K562 (cell line): ENCODE measurements around the gene TMEM243. TPM values are rescaled to one million over a fixed set of nuclear protein-coding genes. Genes with fewer than 3 reads are reported as not detected.
A peak's percentile ranks its signal among the peaks of the same experiment; 100 is the strongest.

Experiments used
- CHD4 ChIP-seq: fragments of 200-600 bp; sonication (generic); IDR thresholded peaks from 3 replicates; pipeline ENCODE4 v1.6.1; 2012; ENCODE audit warnings: low read depth, mild to moderate bottlenecking, mixed read lengths, low read length, inconsistent platforms; ENCODE audit not compliant: insufficient read depth, insufficient replicate concordance, poor library complexity, severe bottlenecking
- CTCF ChIP-seq, 3 experiments: IDR thresholded peaks in 2 of 3; conservative IDR thresholded peaks in 1 of 3; 2 replicates each; pipeline ENCODE4 v1.5.1; 2011 to 2012; ENCODE audit warnings: low read length in 3 of 3, mild to moderate bottlenecking in 3 of 3, control low read depth in 2 of 3, improper control_type of control experiment in 1 of 3, inconsistent platforms in 1 of 3, low read depth in 1 of 3, mixed read lengths in 1 of 3, moderate library complexity in 1 of 3; ENCODE audit not compliant: insufficient read depth in 2 of 3
- DDX20 ChIP-seq: fragments of 450-650 bp; IDR thresholded peaks from 2 replicates; pipeline ENCODE4 v1.6.1; 2016; ENCODE audit warnings: missing genetic modification characterization, low read depth, mild to moderate bottlenecking, missing compliant biosample characterization, moderate library complexity
- EP400 ChIP-seq: fragments of 450-650 bp; IDR thresholded peaks from 2 replicates; pipeline ENCODE4 v1.6.1; 2017; ENCODE audit warnings: antibody characterized with exemption, mild to moderate bottlenecking, moderate library complexity
- FOXK2 ChIP-seq, 2 experiments: fragments of 450-650 bp; IDR thresholded peaks in 1 of 2; conservative IDR thresholded peaks in 1 of 2; 2 replicates each; pipeline ENCODE4 v1.6.1; 2016; ENCODE audit warnings: low read depth in 2 of 2, mild to moderate bottlenecking in 1 of 2
- FOXM1 ChIP-seq, 2 experiments: fragments of 450-650 bp in 1 of 2; sonication (generic) in 1 of 2; formaldehyde crosslinking in 1 of 2; IDR thresholded peaks; 2 replicates each; pipeline versions ENCODE4 v1.6.1 to v1.9.0; 2017 to 2022; ENCODE audit warnings: low read depth in 2 of 2, mild to moderate bottlenecking in 2 of 2, missing genetic modification reagents in 1 of 2, moderate library complexity in 1 of 2
- GATAD2B ChIP-seq: fragments of 450-650 bp; IDR thresholded peaks from 2 replicates; pipeline ENCODE4 v1.6.1; 2017; ENCODE audit warnings: mild to moderate bottlenecking, borderline replicate concordance
- IRF9 ChIP-seq: fragments of 450-650 bp; IDR thresholded peaks from 2 replicates; pipeline ENCODE4 v1.6.1; 2016; ENCODE audit warnings: missing biosample characterization, missing genetic modification characterization
- NELFE ChIP-seq: IDR thresholded peaks from 2 replicates; pipeline ENCODE4 v1.6.1; 2011; ENCODE audit warnings: mild to moderate bottlenecking; ENCODE audit not compliant: insufficient read depth, insufficient read length
- NR2C2 ChIP-seq, 2 experiments: fragments of 200-800 bp in 1 of 2; sonication (Bioruptor generic) in 1 of 2; sonication (generic) in 1 of 2; formaldehyde crosslinking in 1 of 2; IDR thresholded peaks; 2 replicates each; pipeline versions ENCODE4 v1.6.1 to v1.8.0; 2016 to 2022; ENCODE audit warnings: mild to moderate bottlenecking in 1 of 2, missing compliant biosample characterization in 1 of 2, missing genetic modification characterization in 1 of 2, missing genetic modification reagents in 1 of 2
- OTX1 ChIP-seq: fragments of 450-650 bp; formaldehyde crosslinking; IDR thresholded peaks from 2 replicates; pipeline ENCODE4 v1.4.0; 2022; ENCODE audit warnings: mild to moderate bottlenecking
- PKNOX1 ChIP-seq: fragments of 450-650 bp; IDR thresholded peaks from 2 replicates; pipeline ENCODE4 v1.6.1; 2016
- POLR2G ChIP-seq: fragments of 200-400 bp; formaldehyde crosslinking; IDR thresholded peaks from 2 replicates; pipeline ENCODE4 v1.6.1; 2017; ENCODE audit warnings: low read depth, mild to moderate bottlenecking, antibody characterized with exemption, low read length, moderate library complexity
- RBM15 ChIP-seq: fragments of 200-400 bp; formaldehyde crosslinking; IDR thresholded peaks from 2 replicates; pipeline ENCODE4 v1.6.1; 2018; ENCODE audit warnings: mild to moderate bottlenecking, low read length, moderate library complexity; ENCODE audit not compliant: insufficient read depth
- RNF219 ChIP-seq: fragments of 250-450 bp; sonication (Bioruptor Pico); IDR thresholded peaks from 2 replicates; pipeline ENCODE4 v1.5.0; 2022; ENCODE audit warnings: mild to moderate bottlenecking
- SOX6 ChIP-seq: fragments of 450-650 bp; IDR thresholded peaks from 2 replicates; pipeline ENCODE4 v1.6.1; 2014; ENCODE audit warnings: mild to moderate bottlenecking
- TEAD2 ChIP-seq: fragments of 450-650 bp; IDR thresholded peaks from 2 replicates; pipeline ENCODE4 v1.6.1; 2016; ENCODE audit warnings: missing genetic modification characterization, control low read depth, missing compliant biosample characterization
- U2AF2 ChIP-seq: fragments of 200-400 bp; formaldehyde crosslinking; optimal IDR thresholded peaks from 2 replicates; pipeline ENCODE3; 2017; ENCODE audit warnings: low read depth, mild to moderate bottlenecking, low read length
- ZBTB8A ChIP-seq: fragments of 450-650 bp; IDR thresholded peaks from 2 replicates; pipeline ENCODE4 v1.6.1; 2018; ENCODE audit warnings: mild to moderate bottlenecking, moderate library complexity; ENCODE audit not compliant: partially characterized antibody
- ZNF384 ChIP-seq: IDR thresholded peaks from 2 replicates; pipeline ENCODE4 v1.6.1; 2012; ENCODE audit warnings: low read depth, low read length, improper control_type of control experiment
- polyA plus RNA-seq, 8 experiments: library from polyadenylated mRNA; depleted of rRNA in 4 of 8; stranded (reverse) in 5 of 8; unstranded in 3 of 8; fragments of >200 nt; fragmentation: Nextera tagmentation in 2 of 8; fragmentation: Illumina TruSeq in 1 of 8; extraction: Ambion mirVana in 2 of 8; extraction: Trizol in 1 of 8; gene quantifications; 2 replicates each; pipeline versions ENCODE4 v1.2.1 to v1.2.3, GENCODE V29; 2011 to 2014; ENCODE audit warnings: inconsistent platforms in 1 of 8, missing spikeins in 1 of 8
- total RNA-seq, 7 experiments: library from RNA; depleted of rRNA in 6 of 7; stranded (reverse); fragments of >200 nt in 6 of 7; fragmentation: Illumina TruSeq in 2 of 7; extraction: Trizol in 2 of 7; gene quantifications; 2 replicates each; pipeline versions ENCODE4 v1.2.1 to v1.2.3, GENCODE V29; 2011 to 2021; ENCODE audit warnings: low replicate concordance in 1 of 7

Gene TMEM243
- total and polyA plus RNA-seq, 9 of the 15 experiments (the other 6 are each of a cell fraction or from before 2014, with no cell fraction given) = 3.9 to 8.6 (median 6.1) TPM

GRCh38 chr7:87148332-87148955, 71.1 kb downstream of the TMEM243 start (continued):
- TF ChIP-seq U2AF2 (no peak), GATAD2B (0 out of 2 replicates have a peak, but pooled peaks have one; percentile 30), CHD4 (peak; percentile 1), NR2C2 (CRISPR knock-in tag; IDR thresholded peaks at IDR 0.05) (no peak), NR2C2 (tag; IDR thresholded peaks at IDR 0.05) (no peak), TEAD2 (tag) (no peak), EP400 (0 out of 2 replicates have a peak, but pooled peaks have one; percentile 21), FOXK2 (conservative IDR thresholded peaks at IDR 0.05 in 1 of 2, IDR thresholded peaks at IDR 0.05 in 1 of 2; ENCODE audit: low read depth in 2 of 2) (peak; percentile 26 to 54; a peak in 1 of 4 replicates), DDX20 (tag) (no peak; the same call in 1 of the 2 replicates), ZNF384 (peak; percentile 49; the same call in 1 of the 2 replicates), RNF219 (CRISPR knock-in tag) (no peak), POLR2G (no peak), ZBTB8A (no peak), NELFE (no peak), RBM15 (no peak), IRF9 (tag) (no peak), OTX1 (CRISPR knock-in tag) (no peak), CTCF (IDR thresholded peaks at IDR 0.05 in 2 of 3, conservative IDR thresholded peaks at IDR 0.05 in 1 of 3; ENCODE audit: insufficient read depth in 2 of 3, low read depth in 1 of 3, low read length in 3 of 3) (peak; percentile 66 to 95 (median 68); a peak in 5 of 6 replicates), PKNOX1 (no peak), SOX6 (peak; percentile 25; the same call in 1 of the 2 replicates), FOXM1 (IDR thresholded peaks at IDR 0.05; ENCODE audit: low read depth) (0 out of 2 replicates have a peak, but pooled peaks have one; percentile 17), FOXM1 (CRISPR knock-in tag; IDR thresholded peaks at IDR 0.05; ENCODE audit: low read depth) (no peak)
